Kidney epithelial cell (primary cell): ENCODE measurements around the gene FASN. TPM values are rescaled to one million over a fixed set of nuclear protein-coding genes. Genes with fewer than 3 reads are reported as not detected.
"Not testable (repeated sequence)": the region's sequence is repeated elsewhere in the genome, so short reads cannot be mapped to it uniquely, and the experiment has no call there.

Source experiments
- DNase-seq: peaks from one replicate; pipeline ENCODE4 v3.0.0-alpha.2; 2010; ENCODE audit warnings: low read depth
- H3K27me3 ChIP-seq: 2 replicates; pipeline ENCODE4 v1.6.0; 2011; ENCODE audit warnings: low read length; ENCODE audit not compliant: control insufficient read depth, insufficient read depth
- H3K36me3 ChIP-seq: 2 replicates; pipeline ENCODE4 v1.5.1; 2011; ENCODE audit warnings: low read length; ENCODE audit not compliant: control insufficient read depth, insufficient read depth
- H3K4me3 ChIP-seq: 2 replicates; pipeline ENCODE4 v1.5.1; 2011; ENCODE audit warnings: low read depth, mild to moderate bottlenecking, control low read depth, low read length
- total RNA-seq: library from RNA; depleted of rRNA; stranded (reverse); fragments of >200 nt; gene quantifications from 2 replicates; pipeline ENCODE4 v1.2.3, GENCODE V29; 2015
- TF ChIP-seq, protein P1 (sequence below): IDR thresholded peaks from 2 replicates; pipeline ENCODE4 v1.5.1; 2011; ENCODE audit warnings: mild to moderate bottlenecking, moderate library complexity, low read length, control low read depth, inconsistent platforms; ENCODE audit not compliant: insufficient read depth, poor library complexity, severe bottlenecking

The FASN gene
- total RNA-seq, 1 donor from 2014 or later, result 202 TPM

DNA sequence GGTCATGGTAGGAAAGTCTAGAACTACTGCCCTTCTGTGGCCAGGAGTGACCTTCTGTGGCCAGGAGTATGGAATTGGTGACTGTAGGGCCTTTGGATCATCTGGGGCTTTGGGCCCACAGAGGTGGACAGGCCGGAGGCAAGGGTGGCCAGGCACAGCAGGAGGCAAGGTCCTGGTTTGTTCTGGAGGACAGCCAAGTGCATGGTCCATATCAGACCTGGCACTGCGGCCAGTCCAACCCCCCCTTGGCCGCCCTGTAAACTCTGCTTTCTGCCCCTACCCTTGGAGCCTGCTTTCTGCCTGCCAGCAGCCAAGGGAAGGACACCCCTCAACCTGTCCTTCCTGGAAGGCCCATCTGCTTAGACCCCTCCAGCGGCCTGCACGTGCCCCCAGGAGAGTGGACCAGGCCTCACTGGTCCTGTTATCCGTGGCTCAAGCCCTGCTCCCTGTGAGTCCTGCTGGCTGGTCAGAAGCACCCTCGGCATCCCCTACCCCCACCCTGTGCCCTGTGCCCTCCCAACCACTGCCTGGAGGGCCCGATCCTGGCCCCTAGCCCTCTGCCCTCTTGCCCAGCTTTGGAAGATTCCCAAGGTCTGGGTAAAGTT is 58.2 kb downstream of the FASN start:
- TF ChIP-seq, protein P1, sequence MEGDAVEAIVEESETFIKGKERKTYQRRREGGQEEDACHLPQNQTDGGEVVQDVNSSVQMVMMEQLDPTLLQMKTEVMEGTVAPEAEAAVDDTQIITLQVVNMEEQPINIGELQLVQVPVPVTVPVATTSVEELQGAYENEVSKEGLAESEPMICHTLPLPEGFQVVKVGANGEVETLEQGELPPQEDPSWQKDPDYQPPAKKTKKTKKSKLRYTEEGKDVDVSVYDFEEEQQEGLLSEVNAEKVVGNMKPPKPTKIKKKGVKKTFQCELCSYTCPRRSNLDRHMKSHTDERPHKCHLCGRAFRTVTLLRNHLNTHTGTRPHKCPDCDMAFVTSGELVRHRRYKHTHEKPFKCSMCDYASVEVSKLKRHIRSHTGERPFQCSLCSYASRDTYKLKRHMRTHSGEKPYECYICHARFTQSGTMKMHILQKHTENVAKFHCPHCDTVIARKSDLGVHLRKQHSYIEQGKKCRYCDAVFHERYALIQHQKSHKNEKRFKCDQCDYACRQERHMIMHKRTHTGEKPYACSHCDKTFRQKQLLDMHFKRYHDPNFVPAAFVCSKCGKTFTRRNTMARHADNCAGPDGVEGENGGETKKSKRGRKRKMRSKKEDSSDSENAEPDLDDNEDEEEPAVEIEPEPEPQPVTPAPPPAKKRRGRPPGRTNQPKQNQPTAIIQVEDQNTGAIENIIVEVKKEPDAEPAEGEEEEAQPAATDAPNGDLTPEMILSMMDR, result no peak
- Histone ChIP-seq H3K4me3 (no peak overlapping the region), H3K27me3 (no peaks in the 10 kb centered on the region), H3K36me3 (no peaks in the 10 kb centered on the region)
- DNase-seq, result no peak

DNA sequence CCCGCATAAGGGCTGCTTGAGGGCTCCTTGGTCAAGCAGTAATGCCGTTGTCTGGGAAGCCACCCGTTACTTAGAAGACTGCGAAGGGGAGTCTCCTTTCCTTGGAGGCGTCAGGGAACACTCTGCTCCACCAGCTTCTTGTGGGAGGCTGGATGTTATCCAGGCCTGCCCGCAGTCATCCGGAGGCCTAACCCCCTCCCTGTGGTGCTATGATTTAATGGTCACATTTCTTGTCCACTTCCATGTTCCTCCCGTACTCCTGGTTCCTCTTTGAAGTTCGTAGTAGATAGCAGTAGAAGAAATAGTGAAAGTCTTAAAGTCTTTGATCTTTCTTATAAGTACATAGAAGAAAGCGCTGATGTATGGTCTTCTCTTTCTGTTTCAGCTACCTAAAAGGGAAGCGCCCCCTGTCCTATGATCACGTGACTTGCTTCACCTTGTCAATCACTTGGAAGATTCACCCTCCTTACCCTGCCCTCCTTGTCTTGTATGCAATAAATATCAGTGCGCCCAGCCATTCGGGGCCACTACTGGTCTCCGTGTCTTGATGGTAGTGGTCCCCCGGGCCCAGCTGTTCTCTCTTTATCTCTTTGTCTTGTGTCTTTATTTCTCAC is 59.1 kb downstream of the FASN start:
- not testable (repeated sequence) for H3K36me3 ChIP-seq, H3K4me3 ChIP-seq, H3K27me3 ChIP-seq, DNase-seq

DNA sequence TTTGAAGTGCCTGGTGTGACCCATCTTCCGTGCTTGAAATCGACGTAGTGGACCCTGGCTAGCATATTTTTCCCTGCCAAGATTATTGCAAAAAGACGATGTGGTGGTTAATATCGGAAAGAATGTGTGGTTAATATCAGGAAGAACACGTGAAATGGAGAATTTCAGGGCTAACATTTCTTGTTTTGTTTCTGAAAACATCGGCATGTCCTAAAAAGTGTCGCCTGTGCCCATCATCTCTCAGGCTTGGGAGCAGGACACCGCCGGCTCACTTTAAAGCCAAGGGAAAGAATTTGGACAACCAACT is 60.2 kb downstream of the FASN start:
- H3K27me3 ChIP-seq, result no peaks in the 10 kb centered on the region
- TF ChIP-seq, protein P1, result no peak
- no peak for DNase-seq
- H3K36me3 ChIP-seq, result no peaks in the 10 kb centered on the region
- no peak overlapping the region for H3K4me3 ChIP-seq

DNA sequence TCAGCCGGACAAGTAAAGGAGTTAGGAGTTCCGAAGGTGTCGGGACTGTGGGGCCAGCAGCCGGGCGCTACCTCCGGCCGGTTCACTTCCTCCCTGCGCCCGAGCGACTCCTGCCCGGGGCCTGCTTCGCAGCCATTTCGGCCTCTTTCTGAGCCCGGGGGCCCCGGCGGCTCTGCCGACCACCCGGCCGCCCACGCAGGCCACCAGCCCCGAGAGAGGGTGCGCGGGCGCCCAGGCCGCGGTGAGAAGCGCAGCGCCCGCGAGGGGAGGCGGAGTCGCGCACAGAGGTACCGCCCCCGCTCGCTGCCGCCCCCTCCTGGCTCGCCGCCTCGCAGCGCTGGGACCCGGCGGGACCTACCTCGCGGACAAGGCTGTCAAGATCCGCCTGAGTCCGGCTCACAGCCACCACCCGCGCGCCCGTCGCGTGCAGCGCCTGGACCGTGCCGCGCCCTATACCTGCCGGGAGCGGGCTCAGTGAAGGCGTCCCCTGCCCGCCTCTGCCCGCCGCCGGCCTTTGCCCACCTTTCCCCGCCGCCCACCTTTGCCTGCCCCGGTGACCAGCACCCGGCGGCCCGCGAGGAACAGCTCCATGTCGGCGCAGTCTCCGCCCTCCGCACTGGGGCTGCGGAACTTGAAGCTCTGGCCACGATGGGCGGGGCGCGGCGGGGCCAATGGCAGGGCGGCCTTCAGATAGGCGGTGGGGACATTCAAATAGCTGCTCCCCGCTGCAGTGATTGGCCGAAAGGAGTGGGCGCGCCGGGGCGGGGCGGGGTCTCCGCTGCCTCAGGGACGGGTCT is 60.7 kb downstream of the FASN start, which contains the start of gene DCXR:
Gene DCXR (minus strand): TSS at position 606 of the 797 bp plus-strand sequence. CDS start 15 bp downstream, at position 591.
- H3K4me3 ChIP-seq, result peak within 1 kb of the TSS; percentile 45
- H3K36me3 ChIP-seq, result no peaks in the 10 kb centered on the region
- TF ChIP-seq, protein P1, result peak; percentile 49
- DNase-seq, result peak; percentile 87
- peaks cover under 1% of the 10 kb centered on the region for H3K27me3 ChIP-seq

DNA sequence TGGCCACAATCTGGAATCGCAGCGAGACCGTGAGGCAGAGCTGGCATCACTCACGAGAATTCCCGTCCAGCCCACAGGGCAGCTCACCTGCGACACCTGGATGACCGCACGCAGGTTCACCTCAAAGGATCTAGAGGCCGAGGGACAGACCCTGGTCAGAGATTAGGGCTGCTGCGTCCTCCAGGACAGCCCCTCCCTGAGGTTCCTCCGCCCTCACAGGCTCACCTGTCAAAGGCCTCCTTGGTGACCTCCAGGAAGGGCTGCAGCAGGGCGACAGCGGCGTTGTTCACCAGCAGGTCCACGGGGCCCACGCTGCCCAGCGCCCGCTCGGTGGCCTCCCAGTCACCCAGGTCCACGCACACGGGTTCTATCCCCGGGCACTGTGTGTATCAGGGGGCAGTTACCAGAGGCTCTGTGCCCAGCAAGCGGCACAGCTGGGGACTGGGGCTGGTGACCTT is 61.4 kb downstream of the FASN start:
- Histone ChIP-seq H3K4me3 (peak overlapping the region; percentile 45), H3K27me3 (peaks cover 3% of the 10 kb centered on the region), H3K36me3 (no peaks in the 10 kb centered on the region)
- TF ChIP-seq, protein P1, result no peak
- no peak for DNase-seq

DNA sequence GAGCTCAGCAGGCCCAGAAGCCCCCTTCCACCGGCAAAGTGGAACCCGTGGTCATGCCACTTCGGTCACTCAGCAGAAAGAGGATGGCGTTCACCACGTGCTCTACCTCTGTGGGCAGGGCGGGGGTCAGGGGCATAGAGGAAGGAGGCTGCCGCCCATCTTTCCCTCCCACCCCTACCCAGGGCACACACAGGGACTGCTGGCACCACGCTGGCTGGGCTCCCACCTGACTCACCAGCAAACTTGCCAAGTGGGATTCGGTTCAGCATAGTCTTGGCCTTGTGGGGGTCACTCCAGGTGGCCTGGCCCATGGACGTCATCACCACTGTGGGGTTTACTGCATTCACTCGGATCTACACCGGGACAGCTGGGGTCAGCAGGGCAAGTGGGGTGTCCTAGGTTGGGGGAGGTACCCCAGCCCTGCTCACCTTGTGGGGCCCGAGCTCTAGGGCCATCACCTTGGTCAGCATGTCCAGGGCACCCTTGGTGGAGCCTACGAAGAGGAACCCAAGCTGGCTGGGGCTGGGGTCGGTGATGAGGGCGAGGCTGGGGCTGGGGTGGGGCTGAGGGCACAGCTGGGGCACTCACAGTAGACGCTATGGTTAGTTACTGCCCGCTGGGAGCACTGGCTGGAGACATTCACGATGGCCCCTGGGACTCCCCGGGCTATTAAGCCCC is 61.9 kb downstream of the FASN start:
- TF ChIP-seq, protein P1, result no peak
- no peak for DNase-seq
- H3K4me3 ChIP-seq, result no peak overlapping the region

More for the DNA sequence above, 61.9 kb downstream of the FASN start:
- Histone ChIP-seq H3K27me3 (peaks cover 3% of the 10 kb centered on the region), H3K36me3 (no peaks in the 10 kb centered on the region)
